HG03521 (cell line): Measurements from ENCODE around the gene ENPP1.
"Not testable (repeated sequence)": the region's sequence is repeated elsewhere in the genome, so short reads cannot be mapped to it uniquely, and the experiment has no call there.

Source experiments
- ATAC-seq: cut with Tn5 transposase; IDR thresholded peaks from one replicate; pipeline ENCODE4 v1.9.1; 2021; ENCODE audit warnings: mild to moderate bottlenecking, moderate library complexity; ENCODE audit not compliant: unreplicated experiment

ENPP1 gene

DNA sequence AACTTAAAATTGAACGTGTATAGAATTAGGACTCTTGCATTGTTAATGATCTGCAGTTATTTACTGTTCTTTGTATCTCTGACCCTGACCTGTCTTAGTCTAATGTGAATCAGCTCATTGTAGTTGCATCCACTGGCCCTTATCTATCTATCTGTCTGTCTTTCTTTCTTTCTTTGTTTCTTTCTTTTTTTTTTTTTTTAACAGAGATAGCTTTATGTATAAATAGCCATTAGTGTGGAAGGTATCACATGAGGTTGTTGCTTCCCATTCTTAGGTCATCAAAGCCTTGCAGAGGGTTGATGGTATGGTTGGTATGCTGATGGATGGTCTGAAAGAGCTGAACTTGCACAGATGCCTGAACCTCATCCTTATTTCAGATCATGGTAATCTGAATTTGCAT lies 59.9 kb downstream of the ENPP1 start:
- no peak for ATAC-seq

DNA sequence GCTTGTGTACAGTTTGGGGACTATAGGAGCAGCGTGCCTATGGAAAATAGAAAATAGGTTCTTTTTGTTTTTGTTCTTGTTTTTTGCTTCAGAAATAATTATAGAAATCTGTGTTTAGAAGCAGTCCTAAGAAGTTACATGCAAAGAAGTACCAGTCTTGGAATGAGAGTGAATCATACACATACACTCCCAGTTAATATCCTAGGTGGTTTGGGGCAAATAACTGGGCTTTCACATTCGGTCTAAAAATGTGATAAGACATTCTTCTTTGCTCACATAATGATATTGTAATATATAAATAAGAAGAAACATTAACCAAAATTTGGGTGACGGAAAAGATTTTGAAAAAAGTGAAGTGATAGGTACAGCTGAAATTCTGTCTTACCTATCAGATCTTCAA lies 61.0 kb downstream of the ENPP1 start:
- no peak for ATAC-seq

DNA sequence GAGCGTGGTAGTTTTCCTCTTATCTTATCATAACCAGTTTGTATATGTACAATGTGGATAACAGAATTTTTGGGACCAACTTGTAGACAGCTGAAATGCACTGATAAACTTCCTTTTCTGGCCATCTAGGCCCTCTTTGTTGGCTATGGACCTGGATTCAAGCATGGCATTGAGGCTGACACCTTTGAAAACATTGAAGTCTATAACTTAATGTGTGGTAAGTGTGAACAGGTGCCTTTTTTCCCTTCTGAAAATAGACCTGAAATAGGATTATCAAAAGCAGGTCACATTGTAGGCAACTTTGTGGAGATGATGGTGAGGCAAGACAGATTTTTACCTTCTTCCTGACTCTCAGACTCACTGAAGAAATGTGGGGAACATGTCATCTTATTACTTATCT lies 67.8 kb downstream of the ENPP1 start:
- ATAC-seq, result no peak

DNA sequence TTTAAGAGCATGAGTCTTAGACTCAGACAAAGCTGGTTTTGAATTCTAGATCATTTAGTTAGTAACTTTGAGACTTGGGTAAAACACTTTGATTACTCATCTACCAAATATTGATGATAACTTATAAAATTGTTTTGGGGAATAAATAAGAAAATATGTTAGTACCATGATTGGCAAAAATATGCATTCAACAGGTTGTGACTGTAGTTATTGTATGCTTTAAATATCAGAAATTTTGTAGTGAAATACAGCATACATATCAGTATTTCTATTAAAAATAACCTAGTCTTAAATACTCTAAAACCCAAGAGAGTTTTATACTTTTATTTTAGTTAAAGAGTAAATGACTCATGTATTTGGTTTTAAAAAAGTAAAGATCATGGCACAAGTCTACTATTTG lies 68.7 kb downstream of the ENPP1 start:
- ATAC-seq, result no peak

DNA sequence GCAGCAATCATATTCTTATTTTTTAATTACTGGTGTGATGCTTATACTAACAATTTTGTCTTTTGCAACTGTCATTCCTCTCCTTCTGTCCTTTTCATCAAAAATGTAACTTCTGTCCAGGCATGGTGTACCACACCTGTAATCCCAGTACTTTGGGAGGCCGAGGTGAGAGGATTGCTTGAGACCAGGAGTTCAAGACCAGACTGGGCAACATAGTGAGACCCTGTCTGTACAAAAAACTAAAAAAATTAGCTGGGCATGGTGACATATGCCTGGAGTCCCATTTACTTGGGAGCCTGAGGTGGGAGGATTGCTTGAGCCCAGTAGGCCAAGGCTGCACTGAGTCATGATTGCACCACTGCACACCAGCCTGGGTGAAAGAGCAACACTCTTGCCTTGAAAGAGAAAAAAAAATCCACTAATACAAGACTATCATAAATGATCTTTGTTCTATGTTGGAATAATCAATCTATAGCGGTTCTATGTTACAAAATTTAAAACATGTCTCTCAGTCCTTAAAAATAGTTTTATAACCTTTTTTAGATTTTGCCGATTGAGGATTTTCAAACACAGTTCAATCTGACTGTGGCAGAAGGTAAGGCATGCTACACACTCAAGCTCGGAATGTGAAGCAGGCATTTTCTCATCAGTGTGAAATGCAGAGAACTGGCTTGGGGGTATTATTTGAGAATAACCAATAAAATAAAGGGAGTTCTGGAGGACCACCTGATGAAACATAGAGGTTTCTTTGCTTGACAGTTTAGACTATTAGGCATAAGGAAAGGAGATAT lies 70.4 kb downstream of the ENPP1 start:
- ATAC-seq, result no peak

DNA sequence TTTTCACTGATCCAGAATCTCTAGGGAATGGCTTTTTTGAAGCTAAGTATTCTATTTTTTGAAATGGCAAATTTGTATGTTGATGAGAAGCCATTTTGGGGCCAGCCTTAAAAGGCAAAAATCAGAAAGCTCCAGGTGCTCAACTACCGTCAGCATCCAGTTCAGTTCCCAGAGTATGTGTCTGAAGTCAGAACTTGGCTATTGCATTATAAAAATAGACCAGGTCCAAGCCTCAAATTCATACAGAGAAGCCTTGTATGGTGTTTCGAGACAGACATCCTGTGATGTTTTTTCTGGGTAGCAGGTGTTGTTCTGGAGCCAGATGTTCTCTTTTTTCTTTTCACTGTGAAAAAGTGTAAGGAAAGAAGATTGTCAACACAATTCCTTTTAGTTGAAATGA lies 75.2 kb downstream of the ENPP1 start:
- no peak for ATAC-seq

DNA sequence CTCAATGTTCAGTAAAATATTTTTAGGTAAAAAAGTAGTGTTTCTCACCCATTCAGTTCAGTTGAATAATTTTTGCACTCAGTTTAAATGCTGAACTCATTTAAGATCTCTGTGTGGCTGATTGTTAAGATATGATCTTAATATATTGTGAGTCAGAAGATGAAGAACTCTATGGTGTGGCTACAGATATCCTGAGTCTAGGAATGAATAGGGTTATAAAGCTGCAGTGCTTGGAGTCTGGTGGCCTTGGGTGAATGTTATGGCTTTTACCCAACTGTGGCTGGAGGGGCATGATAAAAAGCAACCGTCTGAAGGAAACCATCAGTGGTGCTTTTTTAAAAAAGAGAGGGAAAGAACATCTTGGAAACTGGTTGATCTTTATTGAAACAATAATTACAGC lies 77.4 kb downstream of the ENPP1 start:
- no peak for ATAC-seq

DNA sequence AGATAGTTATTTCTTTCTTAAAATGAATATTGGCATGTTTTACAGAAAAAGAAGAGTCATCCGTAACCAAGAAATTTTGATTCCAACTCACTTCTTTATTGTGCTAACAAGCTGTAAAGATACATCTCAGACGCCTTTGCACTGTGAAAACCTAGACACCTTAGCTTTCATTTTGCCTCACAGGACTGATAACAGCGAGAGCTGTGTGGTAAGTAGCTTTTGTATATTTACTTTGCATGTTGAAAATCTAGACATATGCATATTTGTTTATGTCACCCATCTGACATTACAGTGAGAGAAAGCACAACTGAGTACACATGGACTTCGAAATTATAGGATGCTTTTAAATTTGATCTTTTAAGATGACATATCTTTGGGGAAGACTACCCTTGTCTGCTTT lies 78.7 kb downstream of the ENPP1 start:
- no peak for ATAC-seq

DNA sequence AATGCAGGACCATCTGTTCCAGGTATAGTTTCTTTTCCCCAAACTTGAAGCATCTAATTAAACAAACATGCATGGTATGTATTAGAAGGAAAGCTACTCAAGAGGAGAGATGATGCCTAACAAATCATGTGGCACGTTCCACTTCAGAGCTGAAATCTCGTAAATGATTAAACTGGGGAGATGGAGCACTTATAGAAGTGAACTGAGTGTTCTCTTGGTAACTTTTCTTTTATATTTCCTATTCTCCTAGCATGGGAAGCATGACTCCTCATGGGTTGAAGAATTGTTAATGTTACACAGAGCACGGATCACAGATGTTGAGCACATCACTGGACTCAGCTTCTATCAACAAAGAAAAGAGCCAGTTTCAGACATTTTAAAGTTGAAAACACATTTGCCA lies 82.3 kb downstream of the ENPP1 start:
- no peak for ATAC-seq

DNA sequence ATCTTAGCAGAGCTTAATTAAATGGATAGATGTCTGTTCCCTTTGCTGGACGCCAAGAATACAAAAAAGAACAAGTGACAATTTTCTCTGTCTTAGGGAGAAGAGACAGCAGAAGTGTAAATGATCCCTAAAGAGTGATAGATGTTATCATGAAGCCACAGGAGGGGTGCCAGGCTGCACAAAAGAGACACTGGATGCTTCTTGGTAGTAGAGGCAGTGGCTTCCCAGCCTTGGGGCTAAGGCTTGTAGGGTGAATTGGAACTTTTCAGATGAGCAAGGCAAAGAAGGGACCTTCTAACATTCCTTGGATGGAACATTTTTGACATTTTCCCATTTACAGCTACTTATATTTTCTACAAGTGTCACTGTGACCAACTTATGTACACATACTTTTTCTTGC lies 85.4 kb downstream of the ENPP1 start:
- no peak for ATAC-seq

DNA sequence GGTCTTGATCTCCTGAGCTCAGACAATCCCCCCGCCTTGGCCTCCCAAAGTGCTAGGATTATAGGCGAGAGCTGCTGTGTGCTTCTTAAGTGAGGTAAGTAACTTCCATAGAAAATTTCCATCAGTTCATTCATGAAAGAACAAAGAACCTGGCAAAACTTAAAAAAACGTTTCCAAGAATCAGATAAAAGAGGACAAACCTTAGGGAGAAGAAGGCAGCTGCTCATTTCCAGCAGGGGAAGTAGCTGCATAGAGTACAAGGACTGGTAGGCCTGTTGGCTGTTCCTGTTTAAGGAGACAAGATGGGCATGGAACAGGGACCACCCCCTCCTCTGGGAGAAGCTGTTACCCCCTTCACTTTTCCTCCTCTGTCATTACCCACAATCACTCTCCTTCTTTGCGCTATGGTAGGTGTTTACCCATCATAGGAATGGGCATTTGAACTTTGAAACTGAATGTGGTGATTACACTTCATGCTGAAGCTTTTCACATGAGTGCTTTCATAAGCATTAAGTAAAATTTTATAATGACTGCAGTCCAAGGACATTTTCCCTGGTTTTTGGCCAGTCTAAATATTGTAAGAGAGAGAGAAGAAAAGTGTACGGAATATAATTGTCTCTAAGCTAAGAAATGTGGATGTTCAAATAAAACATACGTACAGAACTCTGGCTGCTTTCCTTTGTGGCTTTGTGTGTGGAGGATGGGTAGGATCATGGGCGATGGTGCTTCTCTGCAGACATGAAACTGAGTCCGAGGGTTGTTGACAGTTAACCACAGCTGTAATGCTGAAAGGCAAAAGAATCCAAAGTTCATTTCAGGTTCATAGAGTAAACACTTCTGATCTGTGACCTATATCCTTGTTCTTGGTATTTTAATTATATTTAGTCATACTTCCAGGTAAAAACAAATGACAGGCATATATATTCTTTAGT lies 86.9 kb downstream of the ENPP1 start:
- ATAC-seq, result no peak

DNA sequence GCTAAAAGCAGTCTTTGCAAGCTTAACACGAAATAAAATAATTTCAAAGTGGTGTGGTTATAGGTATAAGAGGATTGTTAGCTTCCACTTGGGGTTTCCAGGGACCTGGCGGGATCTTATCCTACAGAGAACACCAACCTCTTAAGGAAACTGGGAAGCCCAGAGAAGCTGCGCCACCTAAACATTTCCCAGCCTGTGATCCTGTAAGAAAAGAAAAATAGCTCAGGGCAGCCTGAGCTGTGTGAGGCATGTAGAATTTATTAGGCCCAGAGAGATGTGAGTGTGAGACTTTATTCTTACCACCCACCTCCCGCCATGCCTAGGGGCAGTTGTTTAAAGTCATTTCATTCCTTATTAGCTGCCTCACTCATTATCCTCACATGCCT lies 89.2 kb downstream of the ENPP1 start:
- no peak for ATAC-seq

DNA sequence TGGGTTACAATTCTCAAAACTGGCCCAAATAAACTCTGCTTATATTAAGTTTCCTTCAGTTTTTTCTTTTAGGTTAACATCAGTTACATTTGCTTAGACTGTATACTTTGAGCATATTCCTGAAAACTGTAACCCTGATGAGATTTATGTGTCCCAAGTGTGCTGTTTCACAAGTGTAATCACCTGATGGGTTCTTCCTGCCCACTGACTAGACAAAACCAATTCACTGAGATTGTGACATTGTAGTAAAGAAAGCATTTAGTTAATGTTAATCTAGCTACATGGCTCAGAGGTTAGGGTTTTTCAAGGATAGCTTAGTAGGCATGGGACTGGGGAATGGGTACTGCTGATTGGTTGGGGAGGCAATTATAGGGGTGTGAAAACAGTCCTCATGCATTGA lies 89.8 kb downstream of the ENPP1 start:
- no peak for ATAC-seq

DNA sequence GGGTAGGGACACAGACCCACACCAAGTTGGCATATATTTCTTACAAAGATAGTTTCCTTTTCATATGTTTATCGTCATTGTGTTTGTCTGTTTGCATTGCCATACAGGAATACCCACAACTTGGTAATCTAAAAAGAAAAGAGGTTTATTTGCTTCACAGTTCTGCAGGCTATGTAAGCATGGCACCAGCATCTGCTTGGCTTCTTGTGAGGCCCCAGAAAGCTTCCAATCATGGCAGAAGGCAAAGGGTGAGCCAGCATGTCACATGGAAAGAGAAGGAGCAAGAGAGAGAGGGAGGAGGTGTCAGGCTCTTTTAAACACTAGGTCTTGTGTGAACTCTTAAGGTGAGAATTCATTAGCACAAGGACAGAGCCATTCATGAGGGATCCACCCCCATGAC lies 90.9 kb downstream of the ENPP1 start:
- ATAC-seq, result no peak

DNA sequence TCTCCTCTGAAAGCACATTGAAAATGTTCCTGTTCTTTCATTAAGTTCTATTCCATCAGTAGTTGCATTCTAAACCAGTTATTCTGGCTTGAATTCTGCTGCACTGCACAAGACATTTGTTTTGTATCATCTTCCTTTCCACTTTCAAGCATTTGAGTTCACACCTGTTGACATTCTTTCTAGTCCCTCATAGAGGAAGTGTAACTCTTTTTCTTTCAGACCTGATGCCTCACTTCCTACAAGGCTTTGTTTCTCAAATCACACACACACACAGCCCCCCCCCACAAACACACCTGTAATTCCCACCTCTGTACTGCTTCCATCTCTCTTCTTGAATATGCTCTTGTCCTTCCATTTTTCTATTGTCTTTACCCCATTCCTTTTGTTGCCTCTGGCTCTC lies 92.4 kb downstream of the ENPP1 start:
- ATAC-seq, result no peak

DNA sequence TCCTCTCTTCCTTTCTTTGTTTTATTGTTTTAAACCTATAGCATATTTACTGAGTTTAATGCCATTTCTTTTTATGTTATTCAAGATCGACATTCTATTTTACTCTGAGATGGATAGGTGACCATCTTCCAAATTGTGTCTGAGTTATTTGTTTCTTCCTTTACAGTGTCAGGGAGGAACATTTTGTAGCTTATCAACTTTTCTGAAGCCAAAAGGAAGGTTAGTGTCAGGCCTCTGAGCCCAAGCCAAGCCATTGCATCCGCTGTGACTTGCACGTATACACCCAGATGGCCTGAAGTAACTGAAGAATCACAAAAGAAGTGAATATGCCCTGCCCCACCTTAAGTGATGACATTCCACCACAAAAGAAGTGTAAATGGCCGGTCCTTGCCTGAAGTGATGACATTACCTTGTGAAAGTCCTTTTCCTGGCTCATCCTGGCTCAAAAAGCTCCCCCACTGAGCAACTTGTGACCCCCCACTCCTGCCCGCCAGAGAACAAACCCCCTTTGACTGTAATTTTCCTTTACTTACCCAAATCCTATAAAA lies 93.6 kb downstream of the ENPP1 start:
- not testable (repeated sequence) for ATAC-seq

DNA sequence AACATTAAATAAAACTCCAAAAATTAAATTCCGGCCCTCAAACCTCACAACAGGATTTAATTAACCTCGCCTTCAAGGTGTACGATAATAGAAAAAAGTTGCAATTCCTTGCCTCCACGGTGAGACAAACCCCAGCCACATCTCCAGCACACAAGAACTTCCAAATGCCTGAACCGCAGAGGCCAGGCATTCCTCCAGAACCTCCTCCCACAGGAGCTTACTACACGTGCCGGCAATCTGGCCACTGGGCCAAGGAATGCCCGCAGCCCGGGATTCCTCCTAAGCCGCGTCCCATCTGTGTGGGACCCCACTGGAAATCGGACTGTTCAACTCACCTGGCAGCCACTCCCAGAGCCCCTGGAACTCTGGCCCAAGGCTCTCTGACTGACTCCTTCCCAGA lies 95.9 kb downstream of the ENPP1 start:
- ATAC-seq, result not testable (repeated sequence)

DNA sequence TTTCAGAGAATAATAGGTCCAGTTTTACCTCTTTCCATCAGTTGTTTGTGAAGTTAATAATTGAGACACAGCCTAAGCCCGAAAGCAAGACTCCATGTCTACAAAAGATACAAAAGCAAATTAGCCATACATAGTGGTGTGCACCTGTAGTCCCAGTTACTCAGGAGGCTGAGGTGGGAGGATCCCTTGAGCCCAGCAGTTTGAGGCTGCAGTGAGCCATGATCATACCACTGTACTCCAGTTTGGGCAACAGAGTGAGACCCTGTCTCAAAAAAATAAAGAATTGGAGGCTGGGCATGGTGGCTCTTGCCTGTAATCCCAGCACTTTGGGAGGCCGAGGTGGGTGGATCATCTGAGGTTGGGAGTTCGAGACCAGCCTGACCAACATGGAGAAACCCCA lies 101.0 kb downstream of the ENPP1 start:
- not testable (repeated sequence) for ATAC-seq

DNA sequence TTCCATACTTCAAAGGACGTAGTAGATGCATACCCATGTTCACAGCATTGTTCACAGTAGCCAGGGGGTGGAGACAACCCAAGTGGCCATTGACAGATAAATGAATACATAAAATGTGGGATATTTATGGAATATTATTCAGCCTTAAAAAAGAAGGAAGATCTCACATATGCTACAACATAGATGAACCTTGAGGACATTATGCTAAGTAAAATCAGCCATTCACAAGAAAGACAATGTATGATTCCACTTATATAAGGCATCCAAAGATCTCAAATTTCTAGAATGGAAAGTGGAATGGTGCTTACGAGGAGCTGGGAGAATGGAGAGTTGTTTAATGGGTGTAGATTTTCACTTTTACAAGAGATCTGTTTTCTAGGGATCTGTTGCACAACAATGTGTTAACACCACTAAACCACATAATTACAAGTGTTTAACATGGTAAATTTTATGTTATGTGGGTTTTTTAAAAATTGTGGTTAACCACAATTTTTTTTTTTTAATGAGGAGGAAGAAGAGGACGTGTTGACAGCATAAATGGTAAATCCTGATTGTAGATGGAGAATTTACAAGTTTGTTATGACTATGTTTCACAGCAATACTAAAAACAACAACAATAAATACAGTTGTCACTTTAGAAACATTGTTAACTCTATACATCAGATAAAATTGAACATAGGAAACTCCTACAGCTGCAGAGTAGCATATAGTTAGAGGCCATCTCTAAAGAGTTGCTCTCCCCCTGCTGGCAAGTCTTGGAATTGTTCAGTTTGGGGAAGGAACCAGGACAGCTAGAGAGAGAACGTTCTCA lies 101.8 kb downstream of the ENPP1 start:
- peak; percentile 98 for ATAC-seq

DNA sequence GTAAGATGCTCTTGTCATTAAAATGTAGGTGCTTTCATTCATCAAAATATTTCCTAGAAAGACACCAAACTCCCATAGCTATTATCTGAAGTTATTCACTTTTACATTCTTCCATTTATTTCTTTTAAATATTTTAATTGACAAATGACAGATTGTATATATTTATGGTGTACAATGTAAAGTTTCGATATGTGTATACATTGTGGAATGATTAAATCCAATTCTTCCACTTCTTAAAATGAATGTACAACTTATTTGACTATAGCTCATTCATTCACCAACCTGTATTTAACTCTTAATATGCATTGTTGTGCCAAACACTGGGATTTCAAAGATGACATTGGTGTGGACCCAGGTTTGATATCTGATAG lies 102.4 kb downstream of the ENPP1 start:
- no peak for ATAC-seq

DNA sequence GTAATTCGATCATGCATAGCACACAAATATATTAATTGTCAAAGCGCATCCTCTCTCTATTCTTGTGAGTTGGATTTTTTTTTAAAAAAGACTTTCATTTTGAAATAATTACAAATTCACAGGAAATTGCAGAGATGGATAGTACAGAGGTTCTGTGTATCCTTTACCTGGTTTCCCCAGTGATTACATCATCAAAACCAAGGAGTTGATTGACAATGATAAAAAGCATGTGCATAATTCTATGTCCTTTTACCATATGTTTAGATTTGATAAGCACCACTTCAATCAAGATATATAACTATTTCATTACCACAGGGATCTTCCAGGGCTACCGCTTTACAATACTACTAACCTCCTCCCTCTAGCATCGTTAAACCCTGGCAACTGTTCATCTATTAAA lies 103.1 kb downstream of the ENPP1 start:
- ATAC-seq, result no peak
